Superior temporal gyrus (tissue), 1 donor: ENCODE results near the gene CIAO3.
A peak's percentile ranks its signal among the peaks of the same experiment; 100 is the strongest.

Experiments
- DNase-seq: peaks from one replicate; pipeline ENCODE4 v3.0.0-alpha.2; 2016; ENCODE audit errors: extremely low spot score

CIAO3 gene

DNA sequence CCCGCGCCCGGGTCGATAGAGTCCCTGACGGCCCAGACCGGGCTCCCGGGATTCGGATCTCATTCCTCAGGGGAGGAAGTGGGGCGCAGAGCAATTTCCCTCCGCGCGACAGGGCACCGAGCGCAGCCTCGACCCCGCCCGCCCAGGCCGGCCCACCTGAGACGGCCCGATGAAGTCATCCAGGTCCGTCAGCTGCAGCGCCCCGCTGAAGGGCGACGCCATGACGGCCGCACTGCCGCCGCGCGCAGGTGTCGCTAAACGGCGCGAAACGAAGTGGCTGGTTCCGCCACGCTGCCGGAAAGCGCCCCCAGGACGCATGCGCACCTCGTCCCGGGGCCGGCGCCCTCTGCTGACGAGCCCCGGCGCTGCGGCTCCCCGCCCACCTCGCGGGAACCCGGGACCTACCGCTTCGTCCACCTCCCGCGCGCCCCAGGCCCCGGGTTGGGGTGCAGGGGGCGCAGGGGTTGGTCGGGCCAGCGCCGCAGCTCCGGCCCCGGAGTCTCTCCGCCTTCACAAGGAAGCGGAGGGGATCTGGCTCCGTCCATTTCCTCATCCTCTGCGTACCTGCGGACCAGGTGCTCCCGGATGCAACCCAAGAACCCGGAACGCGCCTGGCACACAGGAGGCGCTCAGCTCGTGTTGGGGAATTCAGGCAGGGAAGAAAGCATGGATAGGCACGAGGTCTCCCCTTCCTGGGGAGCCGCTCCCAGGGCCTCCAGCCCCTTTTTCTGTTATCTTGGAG, at the start of gene CIAO3:
Gene CIAO3 (minus strand): TSS at position 234 of the 742 bp plus-strand sequence. CDS start 12 bp downstream, at position 222.
- peak; percentile 84 for DNase-seq

DNA sequence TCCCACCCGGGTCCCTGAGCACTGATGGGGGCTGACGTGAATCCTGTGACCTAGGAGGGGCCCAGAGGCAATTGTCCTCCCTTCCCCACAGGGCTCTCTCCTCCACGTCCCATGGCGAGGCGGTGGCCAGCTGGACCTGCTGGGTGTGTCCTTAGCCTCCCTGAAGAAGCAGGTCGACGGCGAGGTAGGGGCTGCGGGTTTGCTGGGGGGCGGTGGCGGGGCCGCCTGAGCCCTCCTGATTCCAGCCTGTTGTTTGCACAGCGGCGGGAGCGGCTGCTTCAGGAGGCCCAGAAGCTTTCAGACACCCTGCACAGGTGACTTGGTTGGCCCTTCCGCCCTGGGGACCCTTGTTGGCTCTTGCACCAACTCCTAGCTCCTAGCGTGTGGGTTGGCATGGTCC, 49.3 kb upstream of the CIAO3 start:
- DNase-seq = no peak

GRCh38 chr16:789191-789850, 48.5 kb upstream of the CIAO3 start:
- no peak for DNase-seq

DNA sequence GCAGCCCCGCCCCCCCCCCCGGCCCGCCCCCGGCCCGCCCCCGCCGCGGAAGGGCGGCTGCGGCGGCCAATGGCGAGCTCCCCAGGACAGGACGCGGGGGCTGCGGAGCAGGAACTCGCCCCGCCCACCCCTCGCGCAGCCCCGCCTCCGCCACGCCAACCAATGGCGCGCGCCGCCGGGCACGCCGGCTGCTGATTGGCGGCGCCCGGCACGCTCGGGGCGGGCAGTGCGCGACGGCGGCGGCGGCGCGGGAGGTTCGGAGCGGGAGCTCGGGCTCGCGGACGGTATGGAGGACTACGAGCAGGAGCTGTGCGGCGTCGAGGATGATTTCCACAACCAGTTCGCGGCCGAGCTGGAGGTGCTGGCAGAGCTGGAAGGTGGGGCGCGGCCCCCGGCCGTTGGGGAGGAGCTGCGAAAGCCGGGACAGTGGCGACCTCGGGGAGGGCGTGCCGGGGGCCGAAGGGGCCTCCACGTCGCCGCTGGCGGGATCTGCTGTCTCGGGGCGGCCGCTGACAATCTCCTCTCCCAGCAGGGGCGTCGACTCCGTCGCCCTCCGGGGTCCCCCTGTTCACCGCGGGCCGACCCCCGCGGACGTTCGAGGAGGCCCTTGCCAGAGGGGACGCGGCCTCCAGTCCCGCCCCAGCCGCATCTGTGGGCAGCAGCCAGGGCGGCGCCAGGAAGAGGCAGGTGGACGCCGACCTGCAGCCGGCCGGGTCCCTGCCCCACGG, 47.8 kb upstream of the CIAO3 start, which contains the start of gene CHTF18:
Gene CHTF18 (plus strand): TSS at position 222 of the 728 bp plus-strand sequence. CDS start 65 bp downstream, at position 287.
- peak; percentile 86 for DNase-seq

DNA sequence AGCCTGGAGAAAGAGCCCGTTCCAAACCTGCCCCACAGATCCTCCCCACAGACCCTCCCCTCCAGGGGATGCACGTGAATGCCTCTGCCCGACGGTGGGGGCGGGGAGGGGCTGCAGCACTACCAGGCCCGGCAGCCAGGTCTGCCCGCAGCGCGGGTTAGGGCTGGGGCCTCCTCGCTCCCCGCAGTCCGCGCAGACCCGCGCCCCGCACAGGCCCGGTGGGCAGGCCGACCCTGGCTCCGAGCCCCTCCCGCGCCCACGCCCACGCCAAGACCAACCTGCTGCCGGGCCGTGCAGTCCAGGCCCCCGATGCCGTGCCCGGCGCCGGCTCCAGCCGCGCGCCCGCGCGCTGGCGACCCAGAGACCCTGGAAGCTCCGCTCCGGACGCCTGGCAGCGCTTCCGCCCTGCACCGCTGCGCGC, 47.2 kb upstream of the CIAO3 start, which contains the start of gene RPUSD1:
Gene RPUSD1 (minus strand): TSS at position 404 of the 421 bp plus-strand sequence. CDS start 644 bp downstream, outside the sequence.
- no peak for DNase-seq

GRCh38 chr16:787321-787966, 46.6 kb upstream of the CIAO3 start:
- DNase-seq = no peak

- peak; percentile 38 for DNase-seq
Observed at GRCh38 chr16:785563-786535, 45.1 kb upstream of the CIAO3 start.

DNA sequence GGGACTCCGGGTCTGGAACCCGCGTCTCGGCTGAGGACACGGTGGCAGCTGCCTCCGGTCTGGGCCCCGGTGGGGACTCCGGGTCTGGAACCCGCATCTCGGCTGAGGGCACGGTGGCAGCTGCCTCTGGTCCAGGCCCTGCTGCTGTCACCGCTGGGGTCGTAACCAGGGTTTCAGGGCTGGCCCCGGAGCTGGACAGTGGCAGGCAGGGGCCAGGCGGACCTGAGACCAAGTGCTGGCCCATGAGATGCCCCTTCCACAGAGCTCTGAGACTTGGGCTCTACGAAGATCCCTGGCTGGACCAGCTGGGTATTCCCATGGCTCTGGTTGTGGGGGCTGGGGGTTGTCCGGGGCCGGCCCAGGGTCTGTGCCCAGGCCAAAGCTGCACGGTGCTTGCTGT, 43.6 kb upstream of the CIAO3 start:
- DNase-seq = no peak

- DNase-seq = no peak
Observed at GRCh38 chr16:783404-784161, 42.8 kb upstream of the CIAO3 start.

- no peak for DNase-seq
Observed at GRCh38 chr16:782766-783403, 42.1 kb upstream of the CIAO3 start.

- no peak for DNase-seq
Observed at GRCh38 chr16:782258-782657, 41.5 kb upstream of the CIAO3 start.

- no peak for DNase-seq
Observed at GRCh38 chr16:781346-782010, 40.7 kb upstream of the CIAO3 start.

DNA sequence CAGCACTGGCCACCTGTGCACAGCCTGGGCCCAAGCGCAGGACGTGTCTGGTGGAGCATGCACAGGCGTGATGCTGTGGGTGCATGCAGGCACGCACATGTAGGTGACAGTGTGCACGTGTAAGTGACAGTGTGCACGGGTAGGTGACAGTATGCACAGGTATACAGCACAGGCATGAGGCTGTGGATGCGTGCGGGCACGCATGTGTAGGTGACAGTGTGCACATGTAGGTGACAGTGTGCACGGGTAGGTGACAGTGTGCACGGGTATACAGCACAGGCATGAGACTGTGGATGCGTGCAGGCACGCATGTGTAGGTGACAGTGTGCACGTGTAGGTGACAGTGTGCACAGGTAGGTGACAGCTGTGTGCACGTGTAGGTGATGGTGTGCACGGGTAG, 39.5 kb upstream of the CIAO3 start:
- DNase-seq = no peak

GRCh38 chr16:779561-779960, 38.8 kb upstream of the CIAO3 start:
- DNase-seq = no peak

GRCh38 chr16:778909-779527, 38.2 kb upstream of the CIAO3 start:
- no peak for DNase-seq

DNA sequence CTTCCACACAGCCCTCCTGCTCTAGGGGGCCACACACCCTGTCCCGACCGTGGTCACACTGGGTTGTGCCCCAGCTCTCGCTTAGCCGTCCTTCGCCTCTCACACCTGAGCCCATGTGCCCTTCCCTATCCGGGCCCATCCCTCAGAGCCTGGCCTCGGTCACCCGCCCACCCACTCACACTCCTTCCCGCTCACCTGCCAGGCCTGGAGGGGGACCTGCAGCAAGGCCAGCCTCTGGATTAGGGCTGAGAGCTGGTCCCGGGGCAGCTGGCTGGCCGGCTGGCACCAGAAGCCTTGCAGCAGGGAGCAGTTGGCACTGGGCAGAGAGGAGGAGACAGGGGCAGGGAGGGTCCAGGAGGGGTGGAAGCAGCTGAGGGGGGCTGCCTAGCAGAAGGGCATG, 37.6 kb upstream of the CIAO3 start:
- DNase-seq = no peak

- no peak for DNase-seq
Observed at GRCh38 chr16:777826-778225, 37.0 kb upstream of the CIAO3 start.

- DNase-seq = no peak
Observed at GRCh38 chr16:776824-777223, 36.0 kb upstream of the CIAO3 start.
